Duodenal mucosa (tissue), 2 donors: ENCODE data around the gene CPTP.

Source experiments
- H3K27ac ChIP-seq: one replicate; pipeline ENCODE4 v1.7.0; 2013; ENCODE audit warnings: low read depth, low read length
- H3K27me3 ChIP-seq, 2 donors: one replicate each; pipeline ENCODE4 v1.7.0; 2013; ENCODE audit warnings: low read length in 2 of 2, control low read depth in 1 of 2; ENCODE audit not compliant: insufficient read depth in 2 of 2, control insufficient read depth in 1 of 2
- H3K36me3 ChIP-seq, 2 donors: one replicate each; pipeline ENCODE4 v1.7.0; 2013; ENCODE audit warnings: low read length in 2 of 2, control low read depth in 1 of 2; ENCODE audit not compliant: insufficient read depth in 2 of 2, control insufficient read depth in 1 of 2
- H3K4me1 ChIP-seq, 2 donors: one replicate each; pipeline ENCODE4 v1.7.0; 2013; ENCODE audit warnings: low read length in 2 of 2, control low read depth in 1 of 2; ENCODE audit not compliant: insufficient read depth in 2 of 2, control insufficient read depth in 1 of 2
- H3K4me3 ChIP-seq, 2 donors: one replicate each; pipeline ENCODE4 v1.7.0; 2013; ENCODE audit warnings: low read length in 2 of 2, low read depth in 1 of 2
- H3K9ac ChIP-seq, 2 donors: one replicate each; pipeline ENCODE4 v1.7.0; 2013; ENCODE audit warnings: low read length in 2 of 2, low read depth in 1 of 2
- H3K9me3 ChIP-seq, 2 donors: one replicate each; pipeline ENCODE4 v1.7.0; 2013; ENCODE audit warnings: low read length in 2 of 2, control low read depth in 1 of 2; ENCODE audit not compliant: control insufficient read depth in 1 of 2

The CPTP gene

GRCh38 chr1:1357871-1358432 lies 33.4 kb downstream of the CPTP start:
- peaks cover 29 to 40% of the 10 kb centered on the region in 2 donors for H3K27me3 ChIP-seq
- H3K4me1 ChIP-seq, result peaks cover 13 to 21% of the 10 kb centered on the region in 2 donors
- H3K36me3 ChIP-seq, result no peaks in the 10 kb centered on the region
- H3K27ac ChIP-seq, result peak overlapping the region; percentile 73
- peak overlapping the region; percentile 43 to 61 for H3K4me3 ChIP-seq
- peak overlapping the region in 1 of 2 donors; percentile 15 for H3K9ac ChIP-seq
- H3K9me3 ChIP-seq, result no peaks in the 10 kb centered on the region

DNA sequence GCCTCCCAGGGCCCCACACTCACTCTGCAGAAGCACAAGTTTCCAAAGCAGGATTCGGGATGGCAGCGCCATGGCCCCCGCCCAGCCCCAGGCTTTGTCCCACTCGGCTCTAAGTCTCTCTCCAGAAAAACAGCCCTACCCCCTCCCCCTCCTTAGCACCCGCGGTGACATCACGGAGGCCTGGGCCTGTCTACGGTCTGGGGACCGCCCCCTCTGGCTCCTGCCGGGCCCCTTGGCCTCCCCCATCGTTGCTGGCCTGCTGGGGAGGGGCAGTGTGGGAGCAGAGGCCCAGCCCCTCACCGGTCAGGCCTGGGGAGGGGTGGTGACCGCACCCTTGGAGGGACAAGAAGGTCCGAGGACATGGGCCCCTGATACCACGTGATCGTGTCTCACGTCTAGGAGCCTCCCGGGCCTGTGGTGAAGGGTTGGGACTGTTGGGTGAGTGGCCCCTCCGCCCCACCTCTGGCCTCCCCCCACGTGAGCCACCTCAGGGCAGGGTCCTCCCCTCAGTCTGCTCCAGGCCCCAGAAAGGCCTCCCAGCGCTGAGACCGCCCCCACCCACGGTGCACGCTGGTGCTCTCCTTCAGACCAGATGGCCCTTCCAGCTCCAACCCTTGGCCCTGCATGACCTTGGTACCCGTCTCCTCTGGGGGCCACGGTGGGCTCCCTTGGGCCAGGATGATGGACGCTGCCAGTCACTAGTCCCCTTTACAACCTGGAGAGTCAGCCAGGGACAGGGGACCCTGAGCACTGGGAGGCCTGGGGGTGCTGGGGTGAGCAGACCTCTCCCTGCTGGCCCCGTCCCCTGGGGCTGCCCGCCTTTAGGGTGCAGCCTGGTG lies 34.0 kb downstream of the CPTP start, which contains the start of gene MXRA8:
MXRA8 (minus strand) TSS at position 123 of the 839 bp plus-strand sequence; CDS start at position 72, 51 bp downstream.
- H3K4me1 ChIP-seq, result peaks cover 10 to 19% of the 10 kb centered on the region in 2 donors
- H3K27me3 ChIP-seq, result peaks cover 22 to 33% of the 10 kb centered on the region in 2 donors
- peak within 1 kb of the TSS in 1 of 2 donors; percentile 15 for H3K9ac ChIP-seq
- H3K4me3 ChIP-seq, result peak within 1 kb of the TSS; percentile 43 to 61
- H3K9me3 ChIP-seq, result no peaks in the 10 kb centered on the region
- H3K36me3 ChIP-seq, result no peaks in the 10 kb centered on the region
- H3K27ac ChIP-seq, result peak within 1 kb of the TSS; percentile 73

DNA sequence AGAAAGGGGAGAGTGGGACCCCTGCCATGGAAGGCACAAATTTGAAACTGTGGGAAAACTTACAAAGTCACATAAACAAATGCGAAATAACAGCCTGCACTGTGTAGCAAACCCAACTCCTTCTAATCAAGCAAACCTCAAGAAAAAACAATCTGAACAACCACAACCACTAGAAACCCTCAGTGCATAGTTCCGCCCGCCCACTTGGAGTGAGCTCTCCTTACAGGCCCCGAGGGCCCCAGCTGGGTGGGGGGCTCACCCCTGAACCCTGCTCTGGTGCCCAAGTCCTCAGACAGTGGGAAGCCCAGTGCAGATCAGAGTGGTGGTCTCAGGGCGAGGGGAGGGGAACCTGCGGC lies 34.7 kb downstream of the CPTP start:
- Histone ChIP-seq H3K4me3 (no peak overlapping the region), H3K36me3 (no peaks in the 10 kb centered on the region), H3K4me1 (peaks cover 8 to 19% of the 10 kb centered on the region in 2 donors), H3K27ac (peak overlapping the region; percentile 73), H3K9ac (no peak overlapping the region), H3K9me3 (no peaks in the 10 kb centered on the region), H3K27me3 (peaks cover 15 to 28% of the 10 kb centered on the region in 2 donors)

DNA sequence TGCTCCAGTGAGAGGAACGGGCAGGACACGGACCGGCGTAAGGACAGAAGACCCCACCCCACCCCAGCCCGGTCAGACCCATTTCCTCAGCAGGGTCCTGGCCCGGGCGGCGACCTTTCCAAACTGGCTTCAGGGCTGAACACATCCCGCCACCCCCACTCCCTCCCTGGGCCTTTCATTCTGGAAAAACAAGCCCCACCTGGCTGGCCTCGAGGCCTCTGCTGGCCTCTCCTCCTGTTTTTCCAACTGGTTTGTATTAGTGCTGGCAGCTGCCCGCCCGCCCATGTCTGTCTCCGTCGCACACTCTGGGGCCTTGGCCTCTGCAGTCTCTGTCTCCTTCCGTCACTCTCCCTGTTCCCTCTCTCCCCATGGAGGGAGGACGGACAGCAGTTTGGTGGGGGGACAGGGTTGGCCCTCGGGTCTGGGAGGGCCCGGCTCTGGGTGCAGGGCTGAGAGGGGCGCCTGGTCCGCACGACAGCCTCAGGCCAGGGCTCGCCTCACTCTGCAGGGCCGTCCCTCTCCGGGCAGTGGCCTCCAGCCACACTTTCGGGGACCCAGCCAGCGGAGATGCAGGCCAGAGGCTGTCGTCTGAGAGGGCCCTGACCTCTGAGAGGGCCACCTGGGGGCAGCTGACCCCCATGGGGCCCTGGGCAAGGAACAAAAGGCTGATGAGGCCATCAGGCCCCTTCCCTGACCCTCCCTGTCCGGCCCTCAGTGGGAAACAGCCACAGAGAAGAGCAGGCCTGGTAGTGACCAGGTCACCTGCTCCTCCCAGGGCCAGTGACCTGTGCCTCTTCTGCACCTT lies 35.3 kb downstream of the CPTP start:
- H3K9me3 ChIP-seq, result no peaks in the 10 kb centered on the region
- peaks cover 15 to 22% of the 10 kb centered on the region in 2 donors for H3K27me3 ChIP-seq
- H3K36me3 ChIP-seq, result no peaks in the 10 kb centered on the region
- H3K4me1 ChIP-seq, result peaks cover 8 to 19% of the 10 kb centered on the region in 2 donors
- H3K4me3 ChIP-seq, result no peak overlapping the region
- H3K27ac ChIP-seq, result peak overlapping the region; percentile 75
- H3K9ac ChIP-seq, result no peak overlapping the region

GRCh38 chr1:1360506-1361169 lies 36.0 kb downstream of the CPTP start:
- H3K9ac ChIP-seq, result no peak overlapping the region
- H3K27me3 ChIP-seq, result peaks cover 15 to 22% of the 10 kb centered on the region in 2 donors
- peaks cover 8 to 19% of the 10 kb centered on the region in 2 donors for H3K4me1 ChIP-seq
- H3K9me3 ChIP-seq, result no peaks in the 10 kb centered on the region
- no peak overlapping the region for H3K27ac ChIP-seq
- H3K4me3 ChIP-seq, result peak overlapping the region in 1 of 2 donors; percentile 10
- H3K36me3 ChIP-seq, result no peaks in the 10 kb centered on the region

GRCh38 chr1:1361233-1361981 lies 36.8 kb downstream of the CPTP start:
- H3K9me3 ChIP-seq, result peaks cover 0 to 1% of the 10 kb centered on the region in 2 donors
- peak overlapping the region in 1 of 2 donors; percentile 10 for H3K4me3 ChIP-seq
- peaks cover 15 to 22% of the 10 kb centered on the region in 2 donors for H3K27me3 ChIP-seq
- H3K36me3 ChIP-seq, result no peaks in the 10 kb centered on the region
- H3K27ac ChIP-seq, result no peak overlapping the region
- peaks cover 8 to 19% of the 10 kb centered on the region in 2 donors for H3K4me1 ChIP-seq
- H3K9ac ChIP-seq, result no peak overlapping the region

DNA sequence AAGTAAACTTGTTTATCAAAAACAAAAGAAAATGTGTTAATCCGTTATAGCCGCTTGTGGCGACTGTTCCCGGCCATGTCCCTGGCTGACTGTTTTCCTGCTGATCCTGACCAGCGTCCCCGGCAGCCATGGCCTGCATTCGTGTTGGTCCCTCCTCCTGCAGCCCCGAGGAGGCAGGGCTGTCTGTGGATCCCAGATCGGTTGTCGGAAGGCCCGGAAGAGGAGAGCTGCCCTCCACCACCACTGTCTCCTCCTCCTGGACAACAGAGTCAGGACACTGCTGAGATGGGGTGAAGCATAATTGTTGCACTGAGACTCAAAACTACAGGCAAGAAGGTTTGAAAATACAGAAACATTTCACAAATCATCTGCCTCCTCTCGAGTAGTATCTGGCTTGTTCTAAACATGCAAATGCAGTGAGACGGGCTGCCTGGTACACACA lies 37.4 kb downstream of the CPTP start:
- H3K27ac ChIP-seq, result no peak overlapping the region
- no peak overlapping the region for H3K9ac ChIP-seq
- no peak overlapping the region for H3K4me3 ChIP-seq
- H3K9me3 ChIP-seq, result peaks cover 0 to 7% of the 10 kb centered on the region in 2 donors
- peaks cover 8 to 15% of the 10 kb centered on the region in 2 donors for H3K4me1 ChIP-seq
- H3K27me3 ChIP-seq, result peaks cover 15 to 19% of the 10 kb centered on the region in 2 donors
- no peaks in the 10 kb centered on the region for H3K36me3 ChIP-seq

GRCh38 chr1:1364266-1364665 lies 39.7 kb downstream of the CPTP start:
- H3K36me3 ChIP-seq, result no peaks in the 10 kb centered on the region
- peaks cover under 1 to 7% of the 10 kb centered on the region in 2 donors for H3K4me1 ChIP-seq
- no peak overlapping the region for H3K4me3 ChIP-seq
- H3K27me3 ChIP-seq, result peaks cover 0 to 6% of the 10 kb centered on the region in 2 donors
- no peak overlapping the region for H3K27ac ChIP-seq
- no peak overlapping the region for H3K9ac ChIP-seq
- peaks cover 0 to 9% of the 10 kb centered on the region in 2 donors for H3K9me3 ChIP-seq
